ENCODE data around the gene RTP1.
A peak's percentile ranks its signal among the peaks of the same experiment; 100 is the strongest.

The RTP1 gene

GRCh38 chr3:187242435-187242834, 45.1 kb downstream of the RTP1 start:
- DNase-seq (ENCODE audit: low read depth, low spot score) = peak; percentile 27

GRCh38 chr3:187242900-187243299, 45.6 kb downstream of the RTP1 start:
- no peak for DNase-seq (ENCODE audit: low read depth, low spot score)

- DNase-seq (ENCODE audit: low read depth, low spot score) = no peak
Observed at GRCh38 chr3:187243933-187244524, 46.7 kb downstream of the RTP1 start.

GRCh38 chr3:187247398-187247797, 50.1 kb downstream of the RTP1 start:
- DNase-seq (ENCODE audit: low read depth, low spot score) = no peak

Data from astrocyte of the hippocampus (primary cell).